SU-DHL-6 (cell line): Measurements from ENCODE around the gene LIMCH1.

Experiments
- H2AFZ ChIP-seq: fragments of 200-600 bp; sonication (generic); 2 replicates; pipeline ENCODE4 v1.6.1; 2014; ENCODE audit warnings: low read depth, mild to moderate bottlenecking, moderate library complexity, mixed read lengths, antibody characterized with exemption, low read length; ENCODE audit not compliant: severe bottlenecking
- H3F3A ChIP-seq: fragments of 200-600 bp; shearing (Covaris generic); 2 replicates; pipeline ENCODE4 v1.6.0; 2016; ENCODE audit warnings: antibody characterized with exemption, mild to moderate bottlenecking; ENCODE audit not compliant: insufficient read depth
- H3K27ac ChIP-seq: fragments of 200-600 bp; sonication (generic); 2 replicates; pipeline ENCODE4 v1.5.1; 2016; ENCODE audit warnings: low read depth, mild to moderate bottlenecking, low read length, moderate library complexity, mixed read lengths
- H3K27me3 ChIP-seq: fragments of 200-600 bp; sonication (generic), shearing (Covaris generic); 2 replicates; pipeline ENCODE4 v1.6.0; 2014; ENCODE audit warnings: mild to moderate bottlenecking, low read length
- H3K36me3 ChIP-seq: fragments of 200-600 bp; sonication (generic); 2 replicates; pipeline ENCODE4 v1.6.1; 2014; ENCODE audit warnings: mild to moderate bottlenecking, low read length, mixed read lengths
- H3K4me2 ChIP-seq: fragments of 300-600, 200-600 bp; shearing (Covaris generic), sonication (generic); 2 replicates; pipeline ENCODE4 v1.6.0; 2014; ENCODE audit warnings: low read length, low read depth, mild to moderate bottlenecking; ENCODE audit not compliant: poor library complexity, severe bottlenecking
- H3K4me3 ChIP-seq: fragments of 200-600 bp; sonication (generic); 2 replicates; pipeline ENCODE4 v1.5.1; 2014; ENCODE audit warnings: antibody characterized with exemption, low read length, mild to moderate bottlenecking, mixed read lengths; ENCODE audit not compliant: insufficient read depth, poor library complexity, severe bottlenecking
- H3K79me2 ChIP-seq: fragments of 200-600 bp; sonication (generic); 2 replicates; pipeline ENCODE4 v1.6.1; 2014; ENCODE audit warnings: mild to moderate bottlenecking, low read length, moderate library complexity; ENCODE audit not compliant: insufficient read depth
- H3K9ac ChIP-seq: fragments of 200-600 bp; sonication (generic); 2 replicates; pipeline ENCODE4 v1.7.0; 2014; ENCODE audit warnings: mild to moderate bottlenecking, low read length
- H3K9me2 ChIP-seq: fragments of 200-600 bp; sonication (generic); replicated peaks from 2 replicates; pipeline ENCODE4 v1.6.1; 2014; ENCODE audit warnings: low read length; ENCODE audit not compliant: insufficient read depth
- H3K9me3 ChIP-seq: fragments of 200-600 bp; sonication (generic); 2 replicates; pipeline ENCODE4 v1.6.1; 2014; ENCODE audit warnings: low read length, mixed read lengths; ENCODE audit not compliant: insufficient read depth
- H4K20me1 ChIP-seq: fragments of 200-600 bp; sonication (generic); 2 replicates; pipeline ENCODE4 v1.6.1; 2014; ENCODE audit warnings: low read depth, mild to moderate bottlenecking, antibody characterized with exemption, low read length, moderate library complexity, mixed read lengths
- CTCF ChIP-seq: fragments of 200-600 bp; sonication (generic); IDR thresholded peaks from one replicate; pipeline ENCODE4 v1.5.1; 2017; ENCODE audit warnings: antibody characterized with exemption, mild to moderate bottlenecking, low read length, moderate library complexity; ENCODE audit not compliant: insufficient read depth, poor library complexity, severe bottlenecking
- EZH2phosphoT487 ChIP-seq: fragments of 200-600 bp; sonication (generic), shearing (Covaris generic); conservative IDR thresholded peaks from 2 replicates; pipeline ENCODE4 v1.6.1; 2018; ENCODE audit warnings: mild to moderate bottlenecking, antibody characterized with exemption, low read length, moderate library complexity, mixed read lengths

Gene LIMCH1

GRCh38 chr4:41532336-41532735 lies 5.6 kb upstream of the LIMCH1 start:
- no peaks in the 10 kb centered on the region for H3K9me3 ChIP-seq
- no peak overlapping the region for H3K4me2 ChIP-seq
- no peaks in the 10 kb centered on the region for H3K79me2 ChIP-seq
- H3K27ac ChIP-seq = no peak overlapping the region
- no peak overlapping the region for H3K9ac ChIP-seq
- H3K27me3 ChIP-seq = no peaks in the 10 kb centered on the region
- no peaks in the 10 kb centered on the region for H3K9me2 ChIP-seq
- no peaks in the 10 kb centered on the region for H4K20me1 ChIP-seq
- no peak overlapping the region for H2AFZ ChIP-seq
- no peak overlapping the region for H3K4me3 ChIP-seq
- no peaks in the 10 kb centered on the region for H3K36me3 ChIP-seq
- H3F3A ChIP-seq = no peaks in the 10 kb centered on the region
- TF ChIP-seq EZH2phosphoT487 (no peak), CTCF (no peak)

GRCh38 chr4:41532882-41533281 lies 5.1 kb upstream of the LIMCH1 start:
- TF ChIP-seq CTCF (no peak), EZH2phosphoT487 (no peak)
- no peaks in the 10 kb centered on the region for H3K27me3 ChIP-seq
- H3K9me3 ChIP-seq = no peaks in the 10 kb centered on the region
- H3K9ac ChIP-seq = no peak overlapping the region
- H3K4me3 ChIP-seq = no peak overlapping the region
- H4K20me1 ChIP-seq = no peaks in the 10 kb centered on the region
- no peak overlapping the region for H2AFZ ChIP-seq
- H3K36me3 ChIP-seq = no peaks in the 10 kb centered on the region
- no peak overlapping the region for H3K27ac ChIP-seq
- H3K79me2 ChIP-seq = no peaks in the 10 kb centered on the region
- H3K9me2 ChIP-seq = no peaks in the 10 kb centered on the region
- H3F3A ChIP-seq = no peaks in the 10 kb centered on the region
- H3K4me2 ChIP-seq = no peak overlapping the region

- Histone ChIP-seq H3K9me2 (no peaks in the 10 kb centered on the region), H3K4me3 (no peak overlapping the region), H3K79me2 (no peaks in the 10 kb centered on the region), H3K9ac (no peak overlapping the region), H4K20me1 (no peaks in the 10 kb centered on the region), H3K36me3 (no peaks in the 10 kb centered on the region), H3K27me3 (no peaks in the 10 kb centered on the region), H3K4me2 (no peak overlapping the region), H3K27ac (no peak overlapping the region), H3K9me3 (no peaks in the 10 kb centered on the region), H2AFZ (no peak overlapping the region), H3F3A (no peaks in the 10 kb centered on the region)
- TF ChIP-seq CTCF (no peak), EZH2phosphoT487 (no peak)
Measured at GRCh38 chr4:41533680-41534079, 4.3 kb upstream of the LIMCH1 start.

GRCh38 chr4:41534404-41534803 lies 3.6 kb upstream of the LIMCH1 start:
- TF ChIP-seq CTCF = no peak
- TF ChIP-seq EZH2phosphoT487 = no peak
- H3K4me2 ChIP-seq = no peak overlapping the region
- no peaks in the 10 kb centered on the region for H3K36me3 ChIP-seq
- no peaks in the 10 kb centered on the region for H3K27me3 ChIP-seq
- H3K79me2 ChIP-seq = no peaks in the 10 kb centered on the region
- no peak overlapping the region for H2AFZ ChIP-seq
- H3K4me3 ChIP-seq = no peak overlapping the region
- no peaks in the 10 kb centered on the region for H4K20me1 ChIP-seq
- H3K9me2 ChIP-seq = no peaks in the 10 kb centered on the region
- no peak overlapping the region for H3K27ac ChIP-seq
- no peak overlapping the region for H3K9ac ChIP-seq
- H3F3A ChIP-seq = no peaks in the 10 kb centered on the region
- no peaks in the 10 kb centered on the region for H3K9me3 ChIP-seq
